ENCODE data around the gene ZDHHC22. TPM values are rescaled to one million over a fixed set of nuclear protein-coding genes. Genes with fewer than 3 reads are reported as not detected.

The ZDHHC22 gene
- polyA plus RNA-seq, 3 donors: not detected

DNA sequence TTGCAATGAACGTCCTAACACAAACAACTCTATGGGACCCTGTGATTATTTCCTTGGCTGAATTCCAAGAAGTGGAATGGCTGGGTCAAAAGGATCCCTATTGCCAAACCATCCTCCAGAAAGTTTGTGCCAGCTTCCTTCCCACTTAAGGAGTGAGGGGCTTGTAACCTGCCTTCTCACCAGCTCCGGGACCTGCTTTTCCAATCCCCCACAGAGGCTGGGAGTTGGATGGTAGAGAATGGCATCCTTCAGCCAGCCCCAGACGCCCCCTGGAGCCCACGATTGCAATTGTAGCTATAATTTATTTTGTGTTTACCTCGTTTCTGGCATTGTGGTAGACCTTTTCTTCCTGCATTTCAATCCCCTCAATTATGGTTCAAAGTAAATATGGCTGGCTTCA lies 9.7 kb upstream of the ZDHHC22 start:
- TF ChIP-seq, protein P1, sequence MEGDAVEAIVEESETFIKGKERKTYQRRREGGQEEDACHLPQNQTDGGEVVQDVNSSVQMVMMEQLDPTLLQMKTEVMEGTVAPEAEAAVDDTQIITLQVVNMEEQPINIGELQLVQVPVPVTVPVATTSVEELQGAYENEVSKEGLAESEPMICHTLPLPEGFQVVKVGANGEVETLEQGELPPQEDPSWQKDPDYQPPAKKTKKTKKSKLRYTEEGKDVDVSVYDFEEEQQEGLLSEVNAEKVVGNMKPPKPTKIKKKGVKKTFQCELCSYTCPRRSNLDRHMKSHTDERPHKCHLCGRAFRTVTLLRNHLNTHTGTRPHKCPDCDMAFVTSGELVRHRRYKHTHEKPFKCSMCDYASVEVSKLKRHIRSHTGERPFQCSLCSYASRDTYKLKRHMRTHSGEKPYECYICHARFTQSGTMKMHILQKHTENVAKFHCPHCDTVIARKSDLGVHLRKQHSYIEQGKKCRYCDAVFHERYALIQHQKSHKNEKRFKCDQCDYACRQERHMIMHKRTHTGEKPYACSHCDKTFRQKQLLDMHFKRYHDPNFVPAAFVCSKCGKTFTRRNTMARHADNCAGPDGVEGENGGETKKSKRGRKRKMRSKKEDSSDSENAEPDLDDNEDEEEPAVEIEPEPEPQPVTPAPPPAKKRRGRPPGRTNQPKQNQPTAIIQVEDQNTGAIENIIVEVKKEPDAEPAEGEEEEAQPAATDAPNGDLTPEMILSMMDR (IDR thresholded peaks at IDR 0.05): peak; percentile 13
- intact Hi-C loops (cut with micrococcal nuclease): loop anchor here in 1 of 2 donors (5.0 to 10.0 kb wide), 2 partner anchors 166 to 404 kb away; no protein-coding TSS in a partner anchor
- Histone ChIP-seq H3K79me2 (ENCODE audit: insufficient read depth, low read length) (no peaks in the 10 kb centered on the region), H3K4me2 (replicated peaks; ENCODE audit: extremely low read depth, low read length, poor library complexity, severe bottlenecking) (no peak overlapping the region), H3K9ac (ENCODE audit: insufficient read depth, low read length, poor library complexity, severe bottlenecking) (no peak overlapping the region), H3K9me3 (replicated peaks in 1 of 2; ENCODE audit: control insufficient read depth in 1 of 2, insufficient read depth in 1 of 2, low read length in 2 of 2) (no peaks in the 10 kb centered on the region), H2AFZ (ENCODE audit: insufficient read depth, low read depth, low read length, poor library complexity, severe bottlenecking) (no peak overlapping the region), H3K27ac (ENCODE audit: low read depth in 1 of 2, low read length in 2 of 2) (no peak overlapping the region), H3K4me3 (replicated peaks in 1 of 3; ENCODE audit: low read depth in 2 of 3, low read length in 3 of 3) (no peak overlapping the region), H3K27me3 (ENCODE audit: control insufficient read depth in 2 of 2, insufficient read depth in 2 of 2, low read length in 2 of 2) (peaks cover 9 to 12% of the 10 kb centered on the region in 2 donors), H4K20me1 (ENCODE audit: insufficient read depth, low read length) (no peaks in the 10 kb centered on the region), H3K4me1 (ENCODE audit: control insufficient read depth in 1 of 2, insufficient read depth in 2 of 2, low read length in 2 of 2) (no peaks in the 10 kb centered on the region), H3K36me3 (replicated peaks in 1 of 2; ENCODE audit: control insufficient read depth in 1 of 2, insufficient read depth in 2 of 2, low read length in 2 of 2) (no peaks in the 10 kb centered on the region)
- DNase-seq: no peak
- Mint-ChIP-seq H3K4me1 (peaks cover 2% of the 10 kb centered on the region), H3K9me3 (peaks cover 0 to 5% (median 0%) of the 10 kb centered on the region in 7 donors), H3K36me3 (no peaks in the 10 kb centered on the region), H3K27me3 (ENCODE audit: low read depth in 3 of 3) (peaks cover 14 to 28% (median 23%) of the 10 kb centered on the region in 3 donors), H3K27ac (no peak overlapping the region), H3K4me3 (no peak overlapping the region)
- no CpG with 5 or more reads among the region's 5 CpGs for WGBS (ENCODE audit: insufficient coverage)

DNA sequence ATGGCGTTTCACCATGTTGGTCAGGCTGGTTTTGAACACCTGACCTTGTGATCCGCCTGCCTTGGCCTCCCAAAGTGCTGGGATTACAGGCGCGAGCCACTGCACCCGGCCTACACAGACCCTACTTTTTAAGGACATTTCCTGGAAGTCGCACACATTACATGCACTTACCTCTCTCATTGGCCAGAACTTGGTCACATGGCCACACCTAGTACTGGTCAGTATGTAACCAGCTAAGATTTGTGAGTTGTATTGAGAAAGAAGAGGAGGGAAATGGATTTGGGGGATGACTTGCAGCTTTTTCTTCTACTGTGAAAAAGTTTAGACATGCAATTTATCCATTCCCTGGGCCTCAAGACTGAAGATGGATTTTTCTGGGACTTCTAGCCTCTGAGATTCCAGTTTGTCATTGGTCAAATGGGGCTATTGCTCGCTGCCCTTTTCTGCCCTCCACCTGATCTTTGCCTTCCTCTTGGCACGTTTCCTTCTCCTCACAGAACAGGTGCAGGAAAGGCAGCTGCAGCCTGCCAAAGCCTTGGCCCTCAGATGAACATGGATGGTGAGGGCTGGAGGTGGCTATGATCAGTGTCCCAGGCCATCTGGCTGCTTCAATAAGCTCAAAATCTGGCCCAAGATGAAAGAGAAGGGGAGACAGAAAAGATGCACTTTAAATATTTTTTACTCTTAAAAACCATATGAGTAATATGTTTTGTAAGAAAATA lies 7.1 kb upstream of the ZDHHC22 start:
- no peak overlapping the region for H3K4me3 ChIP-seq (replicated peaks in 1 of 3; ENCODE audit: low read depth in 2 of 3, low read length in 3 of 3)
- H3K27ac ChIP-seq (ENCODE audit: low read depth in 1 of 2, low read length in 2 of 2): no peak overlapping the region
- no peak for DNase-seq
- peaks cover 34 to 35% of the 10 kb centered on the region in 2 donors for H3K27me3 ChIP-seq (ENCODE audit: control insufficient read depth in 2 of 2, insufficient read depth in 2 of 2, low read length in 2 of 2)
- H3K4me1 ChIP-seq (ENCODE audit: control insufficient read depth in 1 of 2, insufficient read depth in 2 of 2, low read length in 2 of 2): no peaks in the 10 kb centered on the region
- H3K9me3 ChIP-seq (replicated peaks in 1 of 2; ENCODE audit: control insufficient read depth in 1 of 2, insufficient read depth in 1 of 2, low read length in 2 of 2): no peaks in the 10 kb centered on the region
- H3K79me2 ChIP-seq (ENCODE audit: insufficient read depth, low read length): no peaks in the 10 kb centered on the region
- Mint-ChIP-seq H3K27me3 (ENCODE audit: low read depth in 3 of 3) (peaks cover 26 to 42% (median 39%) of the 10 kb centered on the region in 3 donors), H3K27ac (no peak overlapping the region), H3K36me3 (no peaks in the 10 kb centered on the region), H3K4me1 (peaks cover 2% of the 10 kb centered on the region), H3K9me3 (peaks cover 0 to 5% (median 0%) of the 10 kb centered on the region in 7 donors), H3K4me3 (no peak overlapping the region)
- intact Hi-C loops (cut with micrococcal nuclease): no loop called here
- TF ChIP-seq, protein P1 (IDR thresholded peaks at IDR 0.05): no peak
- no peak overlapping the region for H3K4me2 ChIP-seq (replicated peaks; ENCODE audit: extremely low read depth, low read length, poor library complexity, severe bottlenecking)
- no peak overlapping the region for H2AFZ ChIP-seq (ENCODE audit: insufficient read depth, low read depth, low read length, poor library complexity, severe bottlenecking)
- no peak overlapping the region for H3K9ac ChIP-seq (ENCODE audit: insufficient read depth, low read length, poor library complexity, severe bottlenecking)
- 72% methylated on average over 6 of the region's 8 CpGs for WGBS (ENCODE audit: insufficient coverage)
- no peaks in the 10 kb centered on the region for H4K20me1 ChIP-seq (ENCODE audit: insufficient read depth, low read length)
- no peaks in the 10 kb centered on the region for H3K36me3 ChIP-seq (replicated peaks in 1 of 2; ENCODE audit: control insufficient read depth in 1 of 2, insufficient read depth in 2 of 2, low read length in 2 of 2)

Measured in CD14-positive monocyte (primary cell).